B cell (primary cell): ENCODE results near the gene XRCC4. TPM values are rescaled to one million over a fixed set of nuclear protein-coding genes. Genes with fewer than 3 reads are reported as not detected.
A peak's percentile ranks its signal among the peaks of the same experiment; 100 is the strongest.

Experiments used
- ATAC-seq: fragments of 200-7000 bp; cut with Tn5 transposase; one replicate; pipeline ENCODE4 v1.10.0; 2021; ENCODE audit warnings: low read depth, mild to moderate bottlenecking, moderate number of reproducible peaks, moderate library complexity
- CTCF ChIA-PET: fragments of 350-600 bp; sonication (Branson Sonifier 250); formaldehyde crosslinking; loops from one replicate; lab custom pipeline; 2021; ENCODE audit warnings: antibody characterized with exemption, inconsistent platforms; lab: Charles Lee
- POLR2A ChIA-PET: fragments of 350-600 bp; sonication (Branson Sonifier 250); formaldehyde crosslinking; loops from one replicate; lab custom pipeline; 2021; ENCODE audit warnings: antibody characterized with exemption; lab: Charles Lee
- DNase-seq: peaks from one replicate; pipeline ENCODE4 v3.0.0; 2013
- H2AFZ ChIP-seq: 2 replicates; pipeline ENCODE4 v1.6.1; 2012; ENCODE audit warnings: mild to moderate bottlenecking, low read depth, low read length; ENCODE audit not compliant: insufficient read depth, poor library complexity, severe bottlenecking
- H3K27ac ChIP-seq, 2 donors: 1 replicate in 1 of 2; 2 replicates in 1 of 2; pipeline ENCODE4 v1.5.1; 2012 to 2013; ENCODE audit warnings: low read length in 2 of 2, mild to moderate bottlenecking in 2 of 2, moderate library complexity in 1 of 2
- H3K27me3 ChIP-seq, 4 experiments: fragments of 200-600 bp in 1 of 4; sonication (generic) in 1 of 4; replicated peaks in 1 of 4; 1 replicate in 2 of 4; 2 replicates in 2 of 4; pipeline versions ENCODE4 v1.6.1 to v1.7.0; 2013 to 2016; ENCODE audit warnings: low read length in 3 of 4, mild to moderate bottlenecking in 2 of 4, mixed read lengths in 1 of 4, moderate library complexity in 1 of 4; ENCODE audit not compliant: insufficient read depth in 4 of 4, control insufficient read depth in 3 of 4; ENCODE audit errors: control extremely low read depth in 1 of 4
- H3K36me3 ChIP-seq, 2 experiments: replicated peaks in 1 of 2; 1 replicate in 1 of 2; 2 replicates in 1 of 2; pipeline versions ENCODE4 v1.6.1 to v1.7.1; 2013; ENCODE audit warnings: low read length in 1 of 2; ENCODE audit not compliant: insufficient read depth in 2 of 2, control insufficient read depth in 1 of 2; ENCODE audit errors: control extremely low read depth in 1 of 2, extremely low read depth in 1 of 2
- H3K4me1 ChIP-seq, 2 donors: fragments of 200-600 bp in 1 of 2; sonication (generic) in 1 of 2; 1 replicate in 1 of 2; 2 replicates in 1 of 2; pipeline versions ENCODE4 v1.5.1 to v1.6.1; 2013 to 2017; ENCODE audit warnings: low read length in 2 of 2; ENCODE audit not compliant: control insufficient read depth in 2 of 2, insufficient read depth in 2 of 2
- H3K4me2 ChIP-seq: replicated peaks from 2 replicates; pipeline ENCODE3; 2012; ENCODE audit warnings: mild to moderate bottlenecking, low read depth, low read length; ENCODE audit not compliant: poor library complexity, severe bottlenecking
- H3K4me3 ChIP-seq, 5 experiments: fragments of 200-600 bp in 1 of 5; sonication (generic) in 1 of 5; 1 replicate in 3 of 5; 2 replicates in 2 of 5; pipeline versions ENCODE4 v1.5.1 to v1.7.0; 2011 to 2016; ENCODE audit warnings: low read length in 4 of 5, mild to moderate bottlenecking in 4 of 5, low read depth in 2 of 5, control low read depth in 1 of 5, moderate library complexity in 1 of 5; ENCODE audit not compliant: insufficient read depth in 1 of 5; ENCODE audit errors: control extremely low read depth in 1 of 5, extremely low read depth in 1 of 5
- H3K79me2 ChIP-seq: fragments of 200-600 bp; sonication (generic); one replicate; pipeline ENCODE4 v1.6.0; 2016; ENCODE audit warnings: low read length; ENCODE audit not compliant: control insufficient read depth, insufficient read depth
- H3K9ac ChIP-seq: fragments of 200-600 bp; sonication (generic); 2 replicates; pipeline ENCODE4 v1.6.1; 2017; ENCODE audit warnings: mild to moderate bottlenecking, low read length, moderate library complexity
- H3K9me3 ChIP-seq, 3 donors: one replicate each; pipeline versions ENCODE4 v1.6.1 to v1.7.1; 2013; ENCODE audit warnings: low read length in 2 of 3; ENCODE audit not compliant: control insufficient read depth in 2 of 3, insufficient read depth in 1 of 3; ENCODE audit errors: control extremely low read depth in 1 of 3
- H4K20me1 ChIP-seq: 2 replicates; pipeline ENCODE4 v1.6.0; 2012; ENCODE audit warnings: mild to moderate bottlenecking, low read length; ENCODE audit not compliant: insufficient read depth, control insufficient read depth, poor library complexity, severe bottlenecking
- H3K27ac Mint-ChIP-seq: one replicate; pipeline ENCODE4 v1.8.0; 2021; ENCODE audit warnings: mixed read lengths
- H3K27me3 Mint-ChIP-seq: one replicate; pipeline ENCODE4 v1.8.0; 2021; ENCODE audit warnings: mixed read lengths
- H3K4me1 Mint-ChIP-seq: one replicate; pipeline ENCODE4 v1.8.0; 2021; ENCODE audit warnings: mixed read lengths
- H3K4me3 Mint-ChIP-seq: one replicate; pipeline ENCODE4 v1.8.0; 2021; ENCODE audit warnings: mixed read lengths
- H3K9me3 Mint-ChIP-seq: one replicate; pipeline ENCODE4 v1.8.0; 2022; ENCODE audit warnings: mixed read lengths; ENCODE audit not compliant: insufficient read depth
- CTCF ChIP-seq: fragments of 200-600 bp; IDR thresholded peaks from one replicate; pipeline ENCODE4 v1.8.0; 2022; ENCODE audit warnings: antibody characterized with exemption, mild to moderate bottlenecking
- EZH2 ChIP-seq: IDR thresholded peaks from 2 replicates; pipeline ENCODE4 v1.6.1; 2012; ENCODE audit warnings: borderline replicate concordance, low read depth, mild to moderate bottlenecking, moderate library complexity, low read length; ENCODE audit not compliant: insufficient read depth, poor library complexity, severe bottlenecking
- intact Hi-C: fragments of 100-400 bp; cut with micrococcal nuclease; formaldehyde crosslinking; loops from one replicate; pipeline ENCODE4 v1.10.0; 2022
- polyA plus RNA-seq: library from polyadenylated mRNA; depleted of rRNA; stranded (reverse); fragments of >200 nt; gene quantifications from 2 replicates; pipeline ENCODE4 v1.2.3, GENCODE V29; 2012
- small RNA-seq: library from RNA; depleted of rRNA; stranded (forward); fragments of <200 nt; gene quantifications from one replicate; pipeline ENCODE3, GENCODE V24; 2012; ENCODE audit warnings: low replicate concordance, low read depth; ENCODE audit not compliant: insufficient read length
- total RNA-seq, 2 donors: library from RNA; stranded (reverse); fragments of 120-200 nt in 1 of 2; gene quantifications; 1 replicate in 1 of 2; 2 replicates in 1 of 2; pipeline versions ENCODE4 v1.2.3 to v1.2.4, GENCODE V29; 2013 to 2022

XRCC4 gene
- total and polyA plus RNA-seq, 2 donors (not counting 1 experiment from before 2014, with no cell fraction given), result 1.3 to 7.7 TPM

DNA sequence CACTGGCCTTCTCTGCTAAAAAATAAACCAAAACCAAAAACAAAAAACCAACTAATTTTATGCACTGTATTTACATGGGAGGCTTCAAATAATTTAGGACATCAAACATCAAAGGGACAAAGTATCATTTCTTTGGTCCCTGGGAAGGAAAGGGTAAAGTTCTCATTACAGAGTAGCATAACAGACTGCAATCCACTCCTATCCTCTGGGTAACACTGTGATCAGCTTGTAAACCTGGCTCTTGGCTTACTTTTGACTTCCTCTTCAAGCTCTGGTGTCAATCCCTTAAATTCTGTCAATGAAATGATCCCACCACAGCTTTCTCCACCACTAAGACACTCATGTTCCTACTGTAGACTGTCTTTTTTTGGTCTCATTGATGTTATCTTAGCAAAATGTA lies 324.4 kb downstream of the XRCC4 start:
- Histone ChIP-seq H3K9ac (no peak overlapping the region), H3K4me1 (no peaks in the 10 kb centered on the region), H3K4me2 (no peak overlapping the region), H2AFZ (no peak overlapping the region), H3K79me2 (no peaks in the 10 kb centered on the region), H3K27ac (no peak overlapping the region), H4K20me1 (no peaks in the 10 kb centered on the region), H3K36me3 (no peaks in the 10 kb centered on the region), H3K9me3 (no peaks in the 10 kb centered on the region), H3K27me3 (no peaks in the 10 kb centered on the region), H3K4me3 (no peak overlapping the region)
- no peak for DNase-seq
- intact Hi-C loops, result no loop called here
- peaks cover under 1% of the 10 kb centered on the region for H3K9me3 Mint-ChIP-seq
- H3K4me1 Mint-ChIP-seq, result no peaks in the 10 kb centered on the region
- H3K4me3 Mint-ChIP-seq, result no peak overlapping the region
- CTCF ChIA-PET, result no interaction called here
- TF ChIP-seq CTCF (no peak), EZH2 (no peak)
- no peak overlapping the region for H3K27ac Mint-ChIP-seq
- POLR2A ChIA-PET, result no interaction called here
- no peaks in the 10 kb centered on the region for H3K27me3 Mint-ChIP-seq
- ATAC-seq, result no peak

Small RNAs within 50 kb of the gene (small RNA-seq; reads per million reads assigned to genes)
- 530 reads per million, percentile 97 among the genes with 10 or more reads in this experiment for gene SCARNA18

Other genes starting within 250 kb of the XRCC4 start
- gene TMEM167A, start 153 bp upstream of the XRCC4 start, total RNA-seq, result 39.1 and 41.2 TPM in 2 replicates
- gene TMEM167A, start 153 bp upstream of the XRCC4 start, polyA plus RNA-seq, result 9.2 and 20.4 TPM in 2 replicates